Tibial nerve (tissue), 4 donors: ENCODE measurements around the gene PITRM1.

Experiments used
- CTCF ChIP-seq, 5 experiments: fragments of 200-600 bp in 3 of 5; fragments of 450-650 bp in 2 of 5; sonication (generic) in 3 of 5; IDR thresholded peaks; one replicate each; pipeline ENCODE4 v1.5.1; 2016 to 2019; ENCODE audit warnings: antibody characterized with exemption in 5 of 5, mild to moderate bottlenecking in 3 of 5, moderate library complexity in 2 of 5
- EP300 ChIP-seq, 2 donors: sonication (generic); formaldehyde crosslinking; IDR thresholded peaks; one replicate each; pipeline ENCODE4 v1.6.1; 2017; ENCODE audit warnings: antibody characterized with exemption in 2 of 2, mild to moderate bottlenecking in 1 of 2
- POLR2A ChIP-seq, 2 donors: fragments of 450-650 bp; IDR thresholded peaks; one replicate each; pipeline ENCODE4 v1.6.1; 2017; ENCODE audit warnings: antibody characterized with exemption in 2 of 2, mild to moderate bottlenecking in 2 of 2, moderate library complexity in 2 of 2

GRCh38 chr10:3093996-3094395 lies 78.6 kb downstream of the PITRM1 start:
- no peak for TF ChIP-seq CTCF (IDR thresholded peaks at IDR 0.05)
- no peak for TF ChIP-seq EP300 (IDR thresholded peaks at IDR 0.05)
- no peak for TF ChIP-seq POLR2A (IDR thresholded peaks at IDR 0.05)
